Globus pallidus (tissue), 1 donor: Measurements from ENCODE around the gene PRKCH.

ENCODE experiments used
- DNase-seq: peaks from one replicate; pipeline ENCODE4 v3.0.0-alpha.2; 2015; ENCODE audit warnings: low spot score

The PRKCH gene

GRCh38 chr14:61532763-61533162 lies 211.4 kb downstream of the PRKCH start:
- DNase-seq, result no peak

- no peak for DNase-seq
Measured at GRCh38 chr14:61533513-61534255, 212.3 kb downstream of the PRKCH start.

- no peak for DNase-seq
Measured at GRCh38 chr14:61535032-61535431, 213.7 kb downstream of the PRKCH start.

DNA sequence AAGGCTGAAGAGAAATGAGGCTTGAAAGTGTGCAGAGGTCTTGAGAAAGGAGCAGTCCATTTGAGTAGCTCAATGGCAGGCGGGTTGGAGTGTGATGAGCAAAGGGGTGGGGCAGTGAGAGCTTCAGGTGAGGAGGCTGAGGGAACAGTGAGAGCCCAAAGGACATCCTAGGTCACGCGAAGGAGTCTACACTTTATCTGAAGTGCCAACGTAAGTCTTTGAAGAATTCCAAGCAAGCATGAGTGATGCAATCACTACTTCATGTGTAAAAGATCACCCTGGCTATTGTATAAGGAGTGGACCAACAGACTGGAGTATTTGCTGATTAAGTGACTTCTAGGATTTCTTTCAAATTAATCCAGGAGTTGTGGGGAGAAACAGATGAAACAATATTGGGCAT lies 214.1 kb downstream of the PRKCH start:
- DNase-seq, result no peak

- DNase-seq, result no peak
Measured at GRCh38 chr14:61536661-61537562, 215.5 kb downstream of the PRKCH start.

- DNase-seq, result no peak
Measured at GRCh38 chr14:61537563-61538463, 216.4 kb downstream of the PRKCH start.

DNA sequence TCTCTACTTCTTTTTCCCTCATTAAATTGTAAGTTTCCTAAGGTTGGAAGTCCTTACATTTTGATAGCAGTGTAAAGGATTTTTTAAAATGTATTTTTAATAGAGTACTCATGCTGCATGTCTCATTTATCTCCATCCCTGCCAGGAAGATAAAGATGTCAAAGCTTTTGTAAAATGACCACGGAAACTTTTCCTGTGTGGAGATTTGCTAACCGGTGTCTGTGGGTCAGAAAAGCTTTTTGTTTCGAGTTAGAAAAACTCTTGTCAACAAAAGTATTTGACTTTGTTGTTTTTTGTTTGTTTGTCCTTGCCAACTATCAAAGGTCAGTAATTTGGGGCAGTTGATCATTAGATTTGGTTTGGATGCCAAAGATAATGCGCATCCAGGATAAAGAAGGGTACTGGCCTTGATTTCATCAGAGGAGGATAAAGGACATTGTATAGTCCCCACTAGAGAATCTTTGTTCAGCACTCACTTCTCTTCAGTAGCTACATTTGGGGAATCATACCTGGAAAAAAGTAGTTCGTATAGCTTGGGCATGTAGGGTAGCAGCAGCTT lies 217.2 kb downstream of the PRKCH start:
- no peak for DNase-seq

GRCh38 chr14:61539631-61540030 lies 218.3 kb downstream of the PRKCH start:
- no peak for DNase-seq

DNA sequence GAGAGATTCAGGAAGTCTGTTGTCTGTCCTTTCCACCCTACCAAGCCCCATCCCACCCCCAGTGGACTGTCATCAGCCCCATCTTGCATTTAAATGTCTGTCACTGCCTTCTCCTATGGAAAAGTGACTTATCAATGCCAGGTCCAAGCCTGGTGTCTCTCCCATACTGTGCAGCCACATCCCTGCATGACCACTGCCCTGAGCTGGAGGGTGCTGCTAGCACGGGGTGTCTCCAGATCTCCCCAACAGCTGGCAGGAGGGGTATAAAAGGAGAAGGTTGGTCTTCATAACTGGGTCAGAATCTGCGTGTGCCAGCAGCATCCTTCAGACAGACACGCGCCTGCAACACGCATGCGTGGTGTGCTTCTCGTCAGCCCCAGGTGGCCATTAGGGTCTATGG lies 219.6 kb downstream of the PRKCH start:
- DNase-seq, result no peak

DNA sequence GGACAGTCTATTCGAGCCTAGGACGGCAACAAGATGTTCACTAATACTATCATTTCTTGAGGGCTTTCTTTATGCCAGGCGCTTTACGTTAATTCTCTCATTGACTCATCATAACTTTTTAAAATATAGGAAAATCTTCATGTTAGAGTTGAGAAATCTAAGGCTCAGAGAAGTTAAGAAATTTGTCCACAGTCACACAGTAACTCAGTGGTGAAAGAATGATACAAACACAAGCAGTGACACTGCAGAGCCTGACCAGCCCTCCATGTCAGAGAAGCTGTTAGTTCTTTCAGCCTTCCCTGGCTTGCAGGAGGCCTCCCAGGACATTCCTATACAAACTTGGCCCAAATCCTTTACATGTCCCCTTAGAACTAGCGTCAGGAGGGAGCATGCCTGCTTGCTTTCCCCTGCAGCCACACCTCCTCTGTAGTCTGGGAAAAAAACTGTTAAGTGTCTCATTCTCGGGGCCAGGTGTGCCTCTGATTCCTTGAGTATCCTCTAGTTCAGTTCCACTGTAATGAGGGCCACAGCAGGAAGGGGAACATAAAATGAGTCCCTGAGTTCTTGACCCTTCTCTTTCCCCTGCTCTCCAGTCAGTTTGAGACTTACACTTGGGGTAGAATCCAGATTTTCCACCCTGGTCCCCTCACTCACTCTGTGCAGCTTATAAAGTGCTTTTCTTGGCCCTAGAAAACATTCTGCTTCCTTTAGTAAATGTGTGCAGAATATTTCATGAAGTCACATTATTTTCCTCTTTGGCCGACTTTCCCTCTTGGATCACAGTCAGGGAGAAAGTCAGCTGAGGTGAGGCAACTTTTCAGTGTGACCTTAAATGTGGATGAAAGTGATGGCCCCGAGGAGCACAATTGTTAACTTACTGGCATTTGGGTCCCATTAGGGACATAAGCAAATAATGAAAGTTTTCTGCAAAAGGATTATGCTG lies 221.7 kb downstream of the PRKCH start:
- DNase-seq, result peak; percentile 59

GRCh38 chr14:61543946-61544345 lies 222.6 kb downstream of the PRKCH start:
- DNase-seq, result no peak

DNA sequence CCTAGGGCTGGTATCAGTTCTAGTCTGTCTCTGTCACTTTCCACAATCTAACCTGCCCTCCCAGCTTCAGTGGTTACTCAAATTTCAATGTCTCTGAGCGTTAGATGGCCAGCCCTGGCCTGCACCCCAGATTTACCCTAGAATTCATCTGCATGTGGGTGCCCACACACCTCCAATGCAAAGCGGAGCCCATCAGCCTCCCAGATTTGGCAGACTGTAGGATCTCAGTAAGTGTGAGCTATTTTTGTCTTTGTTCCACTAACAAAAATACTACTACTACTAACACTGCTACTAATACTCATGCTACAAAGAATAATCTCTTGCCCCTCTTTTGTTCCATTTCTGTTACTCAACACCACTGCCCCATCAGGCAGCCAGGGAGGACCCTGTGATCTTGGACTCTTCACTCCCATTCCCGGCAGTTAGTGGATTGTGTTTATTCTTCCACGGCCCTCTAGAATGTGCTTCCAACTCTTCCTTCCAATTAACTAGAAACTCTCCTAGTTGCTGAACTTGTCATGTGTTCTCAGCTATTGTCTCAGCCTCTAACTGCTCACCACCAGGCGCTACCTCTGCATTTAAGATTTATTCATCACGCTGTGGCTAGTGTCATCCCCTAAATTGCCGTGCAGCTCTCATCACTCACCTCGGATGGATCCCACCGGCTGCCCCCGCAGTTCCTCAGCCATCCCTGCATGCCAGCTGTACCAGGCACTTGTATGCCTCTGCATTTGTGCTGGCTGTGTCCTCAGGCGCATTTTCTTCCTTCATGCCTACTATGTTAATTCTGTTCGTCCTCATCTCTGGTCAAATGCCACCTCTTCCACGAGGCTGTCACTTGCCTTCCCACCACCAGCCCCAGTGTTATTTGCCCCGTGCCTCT lies 223.3 kb downstream of the PRKCH start:
- no peak for DNase-seq

GRCh38 chr14:61545726-61546455 lies 224.5 kb downstream of the PRKCH start:
- DNase-seq, result peak; percentile 82

DNA sequence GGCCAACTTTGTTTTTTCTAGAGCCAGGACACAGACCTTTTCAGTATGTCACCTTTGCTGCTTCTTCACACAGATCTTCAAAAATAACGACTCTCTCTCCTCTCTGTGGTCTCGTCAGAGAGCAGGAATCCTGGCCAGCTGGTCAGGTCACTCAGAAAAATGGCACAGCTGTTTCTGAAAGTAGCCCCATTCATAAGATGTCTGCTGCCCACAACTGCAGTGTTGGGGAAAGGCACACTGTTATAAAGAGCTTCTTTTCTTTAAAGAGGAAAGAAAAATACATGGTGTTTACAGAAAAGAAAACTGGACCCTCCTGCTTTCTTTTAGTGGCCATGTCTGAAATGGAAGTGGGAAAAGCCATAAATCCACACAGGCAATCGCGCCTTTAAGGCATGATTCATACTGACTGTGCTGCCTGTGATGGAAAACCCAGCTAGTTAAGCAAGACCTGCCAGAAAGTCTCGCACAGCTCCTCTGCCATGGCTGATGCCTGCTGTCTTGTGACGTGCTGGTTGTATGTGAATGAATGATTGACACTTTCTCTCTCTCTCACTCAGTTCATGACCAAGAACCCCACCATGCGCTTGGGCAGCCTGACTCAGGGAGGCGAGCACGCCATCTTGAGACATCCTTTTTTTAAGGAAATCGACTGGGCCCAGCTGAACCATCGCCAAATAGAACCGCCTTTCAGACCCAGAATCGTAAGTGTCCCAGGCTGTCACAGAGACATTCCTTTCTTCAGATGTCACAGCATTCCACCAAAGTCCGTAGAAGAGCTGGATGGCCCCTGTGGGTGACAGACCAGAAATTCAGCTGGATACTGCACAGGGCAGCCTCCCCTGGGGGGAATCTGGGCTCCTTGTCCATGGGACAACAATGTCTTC lies 226.0 kb downstream of the PRKCH start:
- no peak for DNase-seq

DNA sequence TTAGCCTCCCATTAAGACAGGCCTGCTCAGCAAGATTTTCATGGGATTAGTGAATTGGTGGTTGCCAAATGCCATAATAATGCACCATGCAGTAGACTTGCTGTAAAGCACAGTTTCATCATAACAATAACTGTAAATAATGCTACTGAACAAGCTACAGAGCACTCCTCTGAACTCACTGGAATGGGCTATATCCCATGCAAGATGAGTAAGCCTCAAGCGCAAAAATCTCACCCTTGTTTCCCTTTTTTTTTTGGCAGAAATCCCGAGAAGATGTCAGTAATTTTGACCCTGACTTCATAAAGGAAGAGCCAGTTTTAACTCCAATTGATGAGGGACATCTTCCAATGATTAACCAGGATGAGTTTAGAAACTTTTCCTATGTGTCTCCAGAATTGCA lies 228.0 kb downstream of the PRKCH start:
- DNase-seq, result no peak

DNA sequence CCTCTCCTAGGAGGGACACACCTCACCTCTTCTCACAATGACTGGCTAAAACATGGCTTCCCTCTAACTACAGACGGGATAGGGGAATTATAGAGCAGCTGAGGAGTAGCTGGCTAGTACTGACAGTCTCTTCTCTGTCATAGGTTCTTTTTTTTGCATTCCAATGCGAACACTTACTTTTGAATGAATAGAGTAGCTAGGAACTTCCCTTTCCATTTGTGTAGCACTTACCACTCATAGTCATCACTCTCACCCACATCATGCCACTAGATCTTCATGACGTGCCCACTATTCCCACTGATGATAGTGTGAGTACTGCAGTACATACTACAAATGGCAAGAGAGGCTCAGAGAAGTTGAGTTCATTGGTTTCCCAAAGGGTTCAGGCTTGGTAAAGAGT lies 230.0 kb downstream of the PRKCH start:
- DNase-seq, result no peak

DNA sequence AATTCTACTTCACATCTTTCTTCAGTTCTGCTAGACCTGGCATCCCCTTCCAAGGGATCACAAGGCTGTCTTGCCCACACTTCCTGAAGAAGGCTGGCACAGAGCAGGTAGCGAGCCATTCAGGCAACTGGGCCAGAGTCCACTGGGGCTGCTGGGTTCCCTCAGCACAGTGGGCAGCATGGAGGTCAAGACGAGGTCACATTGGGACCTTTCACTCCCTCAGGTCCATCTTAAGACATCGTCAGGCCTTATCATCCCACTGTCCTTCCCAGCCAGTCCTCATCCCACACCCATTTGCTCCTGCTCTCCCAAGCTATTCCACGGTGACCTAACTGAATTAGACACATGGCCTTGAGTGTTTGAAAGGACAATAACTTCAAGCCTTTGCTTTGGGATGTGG lies 230.9 kb downstream of the PRKCH start:
- DNase-seq, result no peak
